Measurements from ENCODE around the gene SMAD3. TPM values are rescaled to one million over a fixed set of nuclear protein-coding genes. Genes with fewer than 3 reads are reported as not detected.

SMAD3 gene
- total and polyA plus RNA-seq, 4 donors, result 10.9 to 41.6 (median 23.4) TPM

- Histone ChIP-seq H3K4me1 (ENCODE audit: control insufficient read depth in 5 of 5, insufficient read depth in 5 of 5, low read length in 5 of 5) (peaks cover 0 to 19% (median 7%) of the 10 kb centered on the region in 5 donors), H3K36me3 (ENCODE audit: control insufficient read depth in 4 of 4, insufficient read depth in 4 of 4, low read length in 4 of 4) (peaks cover 0 to 11% (median under 1%) of the 10 kb centered on the region in 4 donors), H3K9ac (ENCODE audit: insufficient read depth in 1 of 2, low read length in 2 of 2) (no peak overlapping the region), H3K4me3 (no peak overlapping the region), H3K27me3 (ENCODE audit: control insufficient read depth in 3 of 3, insufficient read depth in 3 of 3, low read length in 2 of 3) (no peaks in the 10 kb centered on the region), H3K9me3 (ENCODE audit: control insufficient read depth in 4 of 4, insufficient read depth in 3 of 4, low read length in 3 of 4) (no peaks in the 10 kb centered on the region), H3K27ac (ENCODE audit: low read depth in 1 of 2, low read length in 1 of 2) (no peak overlapping the region)
- ATAC-seq (ENCODE audit: insufficient read depth, low FRiP score) (no peak), DNase-seq (no peak)
- no peak for TF ChIP-seq CTCF (IDR thresholded peaks at IDR 0.05; ENCODE audit: control extremely low read depth, extremely low read depth)
- WGBS, 2 donors, result 90% methylated on average over 7 of the region's 7 CpGs
These were observed 93.0 kb downstream of the SMAD3 start for GRCh38 chr15:67158367-67158766.

- ATAC-seq (ENCODE audit: insufficient read depth, low FRiP score) (no peak), DNase-seq (no peak)
- TF ChIP-seq CTCF (IDR thresholded peaks at IDR 0.05; ENCODE audit: control extremely low read depth, extremely low read depth), result no peak
- Histone ChIP-seq H3K27ac (ENCODE audit: low read depth in 1 of 2, low read length in 1 of 2) (no peak overlapping the region), H3K4me3 (no peak overlapping the region), H3K4me1 (ENCODE audit: control insufficient read depth in 5 of 5, insufficient read depth in 5 of 5, low read length in 5 of 5) (peaks cover 7 to 21% (median 18%) of the 10 kb centered on the region in 5 donors), H3K27me3 (ENCODE audit: control insufficient read depth in 3 of 3, insufficient read depth in 3 of 3, low read length in 2 of 3) (no peaks in the 10 kb centered on the region), H3K36me3 (ENCODE audit: control insufficient read depth in 4 of 4, insufficient read depth in 4 of 4, low read length in 4 of 4) (peaks cover 0 to 12% (median 3%) of the 10 kb centered on the region in 4 donors), H3K9ac (ENCODE audit: insufficient read depth in 1 of 2, low read length in 2 of 2) (no peak overlapping the region), H3K9me3 (ENCODE audit: control insufficient read depth in 4 of 4, insufficient read depth in 3 of 4, low read length in 3 of 4) (no peaks in the 10 kb centered on the region)
- 80 to 88% methylated on average over 5 of the region's 5 CpGs for WGBS, 2 donors
These were observed 96.0 kb downstream of the SMAD3 start for GRCh38 chr15:67161412-67161811.

- H3K4me3 ChIP-seq, result no peak overlapping the region
- 89 to 91% methylated on average over 4 of the region's 4 CpGs for WGBS, 2 donors
- H3K4me1 ChIP-seq (ENCODE audit: control insufficient read depth in 5 of 5, insufficient read depth in 5 of 5, low read length in 5 of 5), result peaks cover 7 to 24% (median 18%) of the 10 kb centered on the region in 5 donors
- ATAC-seq (ENCODE audit: insufficient read depth, low FRiP score) (no peak), DNase-seq (no peak)
- H3K27me3 ChIP-seq (ENCODE audit: control insufficient read depth in 3 of 3, insufficient read depth in 3 of 3, low read length in 2 of 3), result no peaks in the 10 kb centered on the region
- no peaks in the 10 kb centered on the region for H3K9me3 ChIP-seq (ENCODE audit: control insufficient read depth in 4 of 4, insufficient read depth in 3 of 4, low read length in 3 of 4)
- peaks cover 0 to 17% (median 7%) of the 10 kb centered on the region in 4 donors for H3K36me3 ChIP-seq (ENCODE audit: control insufficient read depth in 4 of 4, insufficient read depth in 4 of 4, low read length in 4 of 4)
- no peak for TF ChIP-seq CTCF (IDR thresholded peaks at IDR 0.05; ENCODE audit: control extremely low read depth, extremely low read depth)
- no peak overlapping the region for H3K9ac ChIP-seq (ENCODE audit: insufficient read depth in 1 of 2, low read length in 2 of 2)
- H3K27ac ChIP-seq (ENCODE audit: low read depth in 1 of 2, low read length in 1 of 2), result no peak overlapping the region
These were observed 96.5 kb downstream of the SMAD3 start for GRCh38 chr15:67161881-67162280.

- no peak for DNase-seq
- WGBS, 2 donors, result 95 to 97% methylated on average over 6 of the region's 6 CpGs
- Histone ChIP-seq H3K27me3 (ENCODE audit: control insufficient read depth in 3 of 3, insufficient read depth in 3 of 3, low read length in 2 of 3) (no peaks in the 10 kb centered on the region), H3K36me3 (ENCODE audit: control insufficient read depth in 4 of 4, insufficient read depth in 4 of 4, low read length in 4 of 4) (peaks cover 0 to 15% (median 11%) of the 10 kb centered on the region in 4 donors), H3K27ac (ENCODE audit: low read depth in 1 of 2, low read length in 1 of 2) (peak overlapping the region in 1 of 2 donors; percentile 15), H3K9ac (ENCODE audit: insufficient read depth in 1 of 2, low read length in 2 of 2) (no peak overlapping the region), H3K4me1 (ENCODE audit: control insufficient read depth in 5 of 5, insufficient read depth in 5 of 5, low read length in 5 of 5) (peaks cover 12 to 37% (median 14%) of the 10 kb centered on the region in 5 donors), H3K4me3 (no peak overlapping the region), H3K9me3 (ENCODE audit: control insufficient read depth in 4 of 4, insufficient read depth in 3 of 4, low read length in 3 of 4) (no peaks in the 10 kb centered on the region)
- no peak for ATAC-seq (ENCODE audit: insufficient read depth, low FRiP score)
- TF ChIP-seq CTCF (IDR thresholded peaks at IDR 0.05; ENCODE audit: control extremely low read depth, extremely low read depth), result no peak
These were observed 97.8 kb downstream of the SMAD3 start for GRCh38 chr15:67163180-67163579.
